SK-N-SH (cell line): ENCODE measurements around the gene SYNE2. TPM values are rescaled to one million over a fixed set of nuclear protein-coding genes. Genes with fewer than 3 reads are reported as not detected.

ENCODE experiments used
- CTCF ChIA-PET: fragments of 300-600, 350-600 bp; formaldehyde crosslinking; extraction: SDS; loops from one replicate; lab custom pipeline; 2021; lab: Yijun Ruan, JAX
- POLR2A ChIA-PET: fragments of 350-600 bp; sonication (Branson Sonifier 250); formaldehyde crosslinking; extraction: SDS; loops from one replicate; lab custom pipeline; 2020; ENCODE audit warnings: antibody characterized with exemption, inconsistent platforms; lab: Yijun Ruan, JAX
- DNase-seq: peaks from one replicate; pipeline ENCODE4 v3.0.0; 2012
- H2AFZ ChIP-seq: fragments of 200-600 bp; sonication (generic); 2 replicates; pipeline ENCODE4 v1.8.1; 2016; ENCODE audit warnings: antibody characterized with exemption, mild to moderate bottlenecking, low read depth
- H3F3A ChIP-seq: fragments of 200-600 bp; sonication (generic); replicated peaks from 2 replicates; pipeline ENCODE3; 2016; ENCODE audit warnings: antibody characterized with exemption, mild to moderate bottlenecking; ENCODE audit not compliant: insufficient read depth
- H3K27ac ChIP-seq, 2 experiments: fragments of 200-500 bp in 1 of 2; fragments of 200-600 bp in 1 of 2; sonication (Bioruptor generic) in 1 of 2; sonication (generic), shearing (Covaris generic) in 1 of 2; 2 replicates each; pipeline versions ENCODE4 v1.5.1 to v1.6.1; 2014 to 2016; ENCODE audit warnings: low read depth in 2 of 2, inconsistent platforms in 1 of 2, low read length in 1 of 2, mild to moderate bottlenecking in 1 of 2, mixed read lengths in 1 of 2
- H3K27me3 ChIP-seq: fragments of 200-600 bp; sonication (generic), shearing (Covaris generic); 2 replicates; pipeline ENCODE4 v1.6.1; 2016; ENCODE audit warnings: mixed run types; ENCODE audit not compliant: insufficient read depth
- H3K36me3 ChIP-seq, 2 experiments: fragments of 200-500 bp in 1 of 2; fragments of 200-600 bp in 1 of 2; sonication (Bioruptor generic) in 1 of 2; sonication (generic) in 1 of 2; replicated peaks in 1 of 2; 2 replicates each; pipeline versions ENCODE3 to v1.5.1; 2014 to 2016; ENCODE audit warnings: low read length in 1 of 2, mild to moderate bottlenecking in 1 of 2; ENCODE audit not compliant: insufficient read depth in 2 of 2, control insufficient read depth in 1 of 2
- H3K4me1 ChIP-seq, 2 experiments: fragments of 200-500 bp in 1 of 2; fragments of 200-600 bp in 1 of 2; sonication (Bioruptor generic) in 1 of 2; sonication (generic), shearing (Covaris generic) in 1 of 2; 2 replicates each; pipeline versions ENCODE4 v1.5.1 to v1.6.1; 2014 to 2016; ENCODE audit warnings: low read depth in 1 of 2, low read length in 1 of 2, mixed run types in 1 of 2; ENCODE audit not compliant: insufficient read depth in 2 of 2, control insufficient read depth in 1 of 2
- H3K4me2 ChIP-seq: fragments of 200-600 bp; sonication (generic), shearing (Covaris generic); 2 replicates; pipeline ENCODE4 v1.6.1; 2017; ENCODE audit warnings: mixed run types
- H3K4me3 ChIP-seq, 2 experiments: fragments of 200-500 bp in 1 of 2; fragments of 200-600 bp in 1 of 2; sonication (Bioruptor generic) in 1 of 2; sonication (generic), shearing (Covaris generic) in 1 of 2; 2 replicates each; pipeline versions ENCODE4 v1.5.1 to v1.8.1; 2014 to 2016; ENCODE audit warnings: low read depth in 2 of 2, inconsistent platforms in 1 of 2, low read length in 1 of 2, mild to moderate bottlenecking in 1 of 2, mixed read lengths in 1 of 2, moderate library complexity in 1 of 2
- H3K79me2 ChIP-seq: fragments of 200-600 bp; sonication (generic); 2 replicates; pipeline ENCODE4 v1.8.1; 2017; ENCODE audit warnings: mild to moderate bottlenecking; ENCODE audit not compliant: insufficient read depth
- H3K9ac ChIP-seq: fragments of 200-600 bp; sonication (generic); 2 replicates; pipeline ENCODE4 v1.6.1; 2017; ENCODE audit warnings: mixed run types
- H3K9me2 ChIP-seq: fragments of 200-600 bp; sonication (generic); 2 replicates; pipeline ENCODE4 v1.6.1; 2017; ENCODE audit warnings: mixed run types
- H3K9me3 ChIP-seq: fragments of 200-600 bp; sonication (generic); 2 replicates; pipeline ENCODE4 v1.6.1; 2017; ENCODE audit warnings: mixed run types, mild to moderate bottlenecking, moderate library complexity
- H4K20me1 ChIP-seq: fragments of 200-600 bp; sonication (generic); 2 replicates; pipeline ENCODE4 v1.6.1; 2017; ENCODE audit warnings: mild to moderate bottlenecking, mixed run types; ENCODE audit not compliant: insufficient read depth
- FOXJ3 ChIP-seq: sonication (generic); formaldehyde crosslinking; IDR thresholded peaks from 2 replicates; pipeline ENCODE4 v1.5.1; 2020; ENCODE audit warnings: mild to moderate bottlenecking, missing genetic modification reagents
- GATA2 ChIP-seq: sonication (generic); formaldehyde crosslinking; IDR thresholded peaks from 2 replicates; pipeline ENCODE4 v1.5.0; 2020; ENCODE audit warnings: mild to moderate bottlenecking, missing genetic modification reagents
- IRF3 ChIP-seq: fragments of 150-350 bp; IDR thresholded peaks from 2 replicates; pipeline ENCODE4 v1.6.1; 2016; ENCODE audit warnings: mild to moderate bottlenecking, low read depth, low read length
- JUND ChIP-seq: IDR thresholded peaks from 2 replicates; pipeline ENCODE4 v1.4.0; 2012
- MAX ChIP-seq: IDR thresholded peaks from 2 replicates; pipeline ENCODE4 v1.4.0; 2012; ENCODE audit warnings: low read depth
- PBX3 ChIP-seq: IDR thresholded peaks from 2 replicates; pipeline ENCODE4; 2012
- POLR2AphosphoS5 ChIP-seq: IDR thresholded peaks from 2 replicates; pipeline ENCODE4 v1.6.1; 2012; ENCODE audit warnings: low read depth, low read length
- RFX5 ChIP-seq: IDR thresholded peaks from 2 replicates; pipeline ENCODE4 v1.6.1; 2012; ENCODE audit warnings: mild to moderate bottlenecking, improper control_type of control experiment, low read length
- SIN3A ChIP-seq: IDR thresholded peaks from 2 replicates; pipeline ENCODE4 v1.6.1; 2012; ENCODE audit warnings: low read depth, mild to moderate bottlenecking, low read length, moderate library complexity, borderline replicate concordance
- ZBTB33 ChIP-seq: IDR thresholded peaks from 2 replicates; pipeline ENCODE4 v1.4.0; 2012; ENCODE audit warnings: low read depth, borderline replicate concordance
- WGBS: methylation state at CpG from one replicate; pipeline ENCODE4 v1.1.6; 2017; ENCODE audit warnings: low lambda C conversion rate; 5-methylcytosine and 5-hydroxymethylcytosine counted together
- polyA plus RNA-seq, 3 experiments: library from polyadenylated mRNA; depleted of rRNA; stranded (reverse); fragments of >200 nt; gene quantifications; 2 replicates each; pipeline ENCODE4 v1.2.3, GENCODE V29; 2012

Gene SYNE2
- polyA plus RNA-seq, 1 of the 3 experiments (the other 2 are of a cell fraction): 7.1 TPM

- no peak overlapping the region for H3K4me2 ChIP-seq
- no peak overlapping the region for H3K9ac ChIP-seq
- ChIA-PET CTCF (interaction anchor here (1.5 kb wide), 1 partner anchor 8 kb away, joined by 3 read pairs; no protein-coding TSS in a partner anchor), POLR2A (no interaction called here)
- H3F3A ChIP-seq: no peaks in the 10 kb centered on the region
- TF ChIP-seq PBX3 (no peak), GATA2 (CRISPR knock-in tag) (no peak), MAX (no peak), SIN3A (no peak)
- no peak overlapping the region for H2AFZ ChIP-seq
- no peaks in the 10 kb centered on the region for H3K27me3 ChIP-seq
- DNase-seq: no peak
- H3K79me2 ChIP-seq: no peaks in the 10 kb centered on the region
- H3K36me3 ChIP-seq: peaks cover 3 to 17% of the 10 kb centered on the region in 2 experiments
- no peak overlapping the region for H3K27ac ChIP-seq
- H3K4me3 ChIP-seq: no peak overlapping the region
- no peaks in the 10 kb centered on the region for H3K9me2 ChIP-seq
- 96% methylated on average over 3 of the region's 3 CpGs for WGBS
- no peaks in the 10 kb centered on the region for H4K20me1 ChIP-seq
- no peaks in the 10 kb centered on the region for H3K9me3 ChIP-seq
- H3K4me1 ChIP-seq: no peaks in the 10 kb centered on the region
These were observed 129.4 kb downstream of the SYNE2 start for GRCh38 chr14:63982156-63982555.

GRCh38 chr14:63982629-63983028, 129.8 kb downstream of the SYNE2 start:
- 96% methylated on average over 3 of the region's 3 CpGs for WGBS
- no peaks in the 10 kb centered on the region for H3K79me2 ChIP-seq
- H3K9me2 ChIP-seq: no peaks in the 10 kb centered on the region
- no peaks in the 10 kb centered on the region for H3K9me3 ChIP-seq
- H4K20me1 ChIP-seq: no peaks in the 10 kb centered on the region
- H2AFZ ChIP-seq: no peak overlapping the region
- no peak overlapping the region for H3K4me3 ChIP-seq
- H3K27ac ChIP-seq: no peak overlapping the region
- no peaks in the 10 kb centered on the region for H3K4me1 ChIP-seq
- H3F3A ChIP-seq: no peaks in the 10 kb centered on the region
- H3K36me3 ChIP-seq: peaks cover 3 to 17% of the 10 kb centered on the region in 2 experiments
- no peak overlapping the region for H3K9ac ChIP-seq
- no peak for DNase-seq
- H3K27me3 ChIP-seq: no peaks in the 10 kb centered on the region
- H3K4me2 ChIP-seq: no peak overlapping the region
- TF ChIP-seq FOXJ3 (CRISPR knock-in tag) (no peak), JUND (no peak), RFX5 (no peak), IRF3 (no peak), ZBTB33 (no peak), POLR2AphosphoS5 (no peak)
- ChIA-PET CTCF (interaction anchor here (0.7 kb wide), 1 partner anchor 11 kb away, joined by 3 read pairs; no protein-coding TSS in a partner anchor), POLR2A (no interaction called here)
